ENCODE data around the gene MAP7D2.

- no peak for TF ChIP-seq CTCF (IDR thresholded peaks at IDR 0.05)
- TF ChIP-seq POLR2AphosphoS5 (IDR thresholded peaks at IDR 0.05), result no peak
These were observed 23.3 kb upstream of the MAP7D2 start for GRCh38 chrX:20139966-20140365.

Measured in transverse colon (tissue), 4 donors.